B cell (primary cell): ENCODE measurements around the gene DUSP9. TPM values are rescaled to one million over a fixed set of nuclear protein-coding genes. Genes with fewer than 3 reads are reported as not detected.
A peak's percentile ranks its signal among the peaks of the same experiment; 100 is the strongest.

Experiments
- ATAC-seq: fragments of 200-7000 bp; cut with Tn5 transposase; one replicate; pipeline ENCODE4 v1.10.0; 2021; ENCODE audit warnings: low read depth, mild to moderate bottlenecking, moderate number of reproducible peaks, moderate library complexity
- CTCF ChIA-PET: fragments of 350-600 bp; sonication (Branson Sonifier 250); formaldehyde crosslinking; loops from one replicate; lab custom pipeline; 2021; ENCODE audit warnings: antibody characterized with exemption, inconsistent platforms; lab: Charles Lee
- POLR2A ChIA-PET: fragments of 350-600 bp; sonication (Branson Sonifier 250); formaldehyde crosslinking; loops from one replicate; lab custom pipeline; 2021; ENCODE audit warnings: antibody characterized with exemption; lab: Charles Lee
- DNase-seq: peaks from one replicate; pipeline ENCODE4 v3.0.0; 2013
- H2AFZ ChIP-seq: 2 replicates; pipeline ENCODE4 v1.6.1; 2012; ENCODE audit warnings: mild to moderate bottlenecking, low read depth, low read length; ENCODE audit not compliant: insufficient read depth, poor library complexity, severe bottlenecking
- H3K27ac ChIP-seq, 2 donors: 1 replicate in 1 of 2; 2 replicates in 1 of 2; pipeline ENCODE4 v1.5.1; 2012 to 2013; ENCODE audit warnings: low read length in 2 of 2, mild to moderate bottlenecking in 2 of 2, moderate library complexity in 1 of 2
- H3K27me3 ChIP-seq, 4 experiments: fragments of 200-600 bp in 1 of 4; sonication (generic) in 1 of 4; replicated peaks in 1 of 4; 1 replicate in 2 of 4; 2 replicates in 2 of 4; pipeline versions ENCODE4 v1.6.1 to v1.7.0; 2013 to 2016; ENCODE audit warnings: low read length in 3 of 4, mild to moderate bottlenecking in 2 of 4, mixed read lengths in 1 of 4, moderate library complexity in 1 of 4; ENCODE audit not compliant: insufficient read depth in 4 of 4, control insufficient read depth in 3 of 4; ENCODE audit errors: control extremely low read depth in 1 of 4
- H3K36me3 ChIP-seq, 2 experiments: replicated peaks in 1 of 2; 1 replicate in 1 of 2; 2 replicates in 1 of 2; pipeline versions ENCODE4 v1.6.1 to v1.7.1; 2013; ENCODE audit warnings: low read length in 1 of 2; ENCODE audit not compliant: insufficient read depth in 2 of 2, control insufficient read depth in 1 of 2; ENCODE audit errors: control extremely low read depth in 1 of 2, extremely low read depth in 1 of 2
- H3K4me1 ChIP-seq, 2 donors: fragments of 200-600 bp in 1 of 2; sonication (generic) in 1 of 2; 1 replicate in 1 of 2; 2 replicates in 1 of 2; pipeline versions ENCODE4 v1.5.1 to v1.6.1; 2013 to 2017; ENCODE audit warnings: low read length in 2 of 2; ENCODE audit not compliant: control insufficient read depth in 2 of 2, insufficient read depth in 2 of 2
- H3K4me2 ChIP-seq: replicated peaks from 2 replicates; pipeline ENCODE3; 2012; ENCODE audit warnings: mild to moderate bottlenecking, low read depth, low read length; ENCODE audit not compliant: poor library complexity, severe bottlenecking
- H3K4me3 ChIP-seq, 5 experiments: fragments of 200-600 bp in 1 of 5; sonication (generic) in 1 of 5; 1 replicate in 3 of 5; 2 replicates in 2 of 5; pipeline versions ENCODE4 v1.5.1 to v1.7.0; 2011 to 2016; ENCODE audit warnings: low read length in 4 of 5, mild to moderate bottlenecking in 4 of 5, low read depth in 2 of 5, control low read depth in 1 of 5, moderate library complexity in 1 of 5; ENCODE audit not compliant: insufficient read depth in 1 of 5; ENCODE audit errors: control extremely low read depth in 1 of 5, extremely low read depth in 1 of 5
- H3K79me2 ChIP-seq: fragments of 200-600 bp; sonication (generic); one replicate; pipeline ENCODE4 v1.6.0; 2016; ENCODE audit warnings: low read length; ENCODE audit not compliant: control insufficient read depth, insufficient read depth
- H3K9ac ChIP-seq: fragments of 200-600 bp; sonication (generic); 2 replicates; pipeline ENCODE4 v1.6.1; 2017; ENCODE audit warnings: mild to moderate bottlenecking, low read length, moderate library complexity
- H3K9me3 ChIP-seq, 3 donors: one replicate each; pipeline versions ENCODE4 v1.6.1 to v1.7.1; 2013; ENCODE audit warnings: low read length in 2 of 3; ENCODE audit not compliant: control insufficient read depth in 2 of 3, insufficient read depth in 1 of 3; ENCODE audit errors: control extremely low read depth in 1 of 3
- H4K20me1 ChIP-seq: 2 replicates; pipeline ENCODE4 v1.6.0; 2012; ENCODE audit warnings: mild to moderate bottlenecking, low read length; ENCODE audit not compliant: insufficient read depth, control insufficient read depth, poor library complexity, severe bottlenecking
- H3K27ac Mint-ChIP-seq: one replicate; pipeline ENCODE4 v1.8.0; 2021; ENCODE audit warnings: mixed read lengths
- H3K27me3 Mint-ChIP-seq: one replicate; pipeline ENCODE4 v1.8.0; 2021; ENCODE audit warnings: mixed read lengths
- H3K4me1 Mint-ChIP-seq: one replicate; pipeline ENCODE4 v1.8.0; 2021; ENCODE audit warnings: mixed read lengths
- H3K4me3 Mint-ChIP-seq: one replicate; pipeline ENCODE4 v1.8.0; 2021; ENCODE audit warnings: mixed read lengths
- H3K9me3 Mint-ChIP-seq: one replicate; pipeline ENCODE4 v1.8.0; 2022; ENCODE audit warnings: mixed read lengths; ENCODE audit not compliant: insufficient read depth
- EZH2 ChIP-seq: IDR thresholded peaks from 2 replicates; pipeline ENCODE4 v1.6.1; 2012; ENCODE audit warnings: borderline replicate concordance, low read depth, mild to moderate bottlenecking, moderate library complexity, low read length; ENCODE audit not compliant: insufficient read depth, poor library complexity, severe bottlenecking
- WGBS: methylation state at CpG from one replicate; pipeline ENCODE4 v1.1.5; 2013; ENCODE audit warnings: missing lambda C conversion rate; ENCODE audit not compliant: insufficient coverage; 5-methylcytosine and 5-hydroxymethylcytosine counted together
- intact Hi-C: fragments of 100-400 bp; cut with micrococcal nuclease; formaldehyde crosslinking; loops from one replicate; pipeline ENCODE4 v1.10.0; 2022
- polyA plus RNA-seq: library from polyadenylated mRNA; depleted of rRNA; stranded (reverse); fragments of >200 nt; gene quantifications from 2 replicates; pipeline ENCODE4 v1.2.3, GENCODE V29; 2012
- total RNA-seq, 2 donors: library from RNA; stranded (reverse); fragments of 120-200 nt in 1 of 2; gene quantifications; 1 replicate in 1 of 2; 2 replicates in 1 of 2; pipeline versions ENCODE4 v1.2.3 to v1.2.4, GENCODE V29; 2013 to 2022
- TF ChIP-seq, protein P1 (sequence below): fragments of 200-600 bp; IDR thresholded peaks from one replicate; pipeline ENCODE4 v1.8.0; 2022; ENCODE audit warnings: antibody characterized with exemption, mild to moderate bottlenecking

Gene DUSP9
- total and polyA plus RNA-seq, 2 donors (not counting 1 experiment from before 2014, with no cell fraction given) = not detected

GRCh38 chrX:153606503-153606902 is 40.5 kb upstream of the DUSP9 start:
- 98% methylated on average over 10 of the region's 23 CpGs for WGBS
- Histone ChIP-seq H2AFZ (no peak overlapping the region), H3K9me3 (no peaks in the 10 kb centered on the region), H3K36me3 (no peaks in the 10 kb centered on the region), H3K27me3 (peaks cover 0 to 2% (median 0%) of the 10 kb centered on the region in 4 experiments), H4K20me1 (no peaks in the 10 kb centered on the region), H3K27ac (no peak overlapping the region), H3K4me2 (no peak overlapping the region), H3K79me2 (no peaks in the 10 kb centered on the region), H3K4me1 (peaks cover 0 to 15% of the 10 kb centered on the region in 2 donors), H3K4me3 (no peak overlapping the region), H3K9ac (no peak overlapping the region)
- DNase-seq = no peak
- Mint-ChIP-seq H3K9me3 (no peaks in the 10 kb centered on the region), H3K27ac (no peak overlapping the region), H3K4me1 (peaks cover 11% of the 10 kb centered on the region), H3K4me3 (no peak overlapping the region), H3K27me3 (no peaks in the 10 kb centered on the region)
- ATAC-seq = no peak
- intact Hi-C loops = no loop called here
- ChIA-PET POLR2A (no interaction called here), CTCF (interaction anchor here (0.9 to 1.3 kb wide), 2 partner anchors 35 to 665 kb away, joined by 4 to 5 read pairs; no protein-coding TSS in a partner anchor)
- TF ChIP-seq EZH2 = no peak
- TF ChIP-seq, protein P1, sequence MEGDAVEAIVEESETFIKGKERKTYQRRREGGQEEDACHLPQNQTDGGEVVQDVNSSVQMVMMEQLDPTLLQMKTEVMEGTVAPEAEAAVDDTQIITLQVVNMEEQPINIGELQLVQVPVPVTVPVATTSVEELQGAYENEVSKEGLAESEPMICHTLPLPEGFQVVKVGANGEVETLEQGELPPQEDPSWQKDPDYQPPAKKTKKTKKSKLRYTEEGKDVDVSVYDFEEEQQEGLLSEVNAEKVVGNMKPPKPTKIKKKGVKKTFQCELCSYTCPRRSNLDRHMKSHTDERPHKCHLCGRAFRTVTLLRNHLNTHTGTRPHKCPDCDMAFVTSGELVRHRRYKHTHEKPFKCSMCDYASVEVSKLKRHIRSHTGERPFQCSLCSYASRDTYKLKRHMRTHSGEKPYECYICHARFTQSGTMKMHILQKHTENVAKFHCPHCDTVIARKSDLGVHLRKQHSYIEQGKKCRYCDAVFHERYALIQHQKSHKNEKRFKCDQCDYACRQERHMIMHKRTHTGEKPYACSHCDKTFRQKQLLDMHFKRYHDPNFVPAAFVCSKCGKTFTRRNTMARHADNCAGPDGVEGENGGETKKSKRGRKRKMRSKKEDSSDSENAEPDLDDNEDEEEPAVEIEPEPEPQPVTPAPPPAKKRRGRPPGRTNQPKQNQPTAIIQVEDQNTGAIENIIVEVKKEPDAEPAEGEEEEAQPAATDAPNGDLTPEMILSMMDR = no peak

GRCh38 chrX:153608376-153608775 is 38.6 kb upstream of the DUSP9 start:
- Histone ChIP-seq H3K79me2 (no peaks in the 10 kb centered on the region), H3K4me2 (no peak overlapping the region), H3K4me1 (peaks cover 0 to 15% of the 10 kb centered on the region in 2 donors), H3K36me3 (no peaks in the 10 kb centered on the region), H3K4me3 (no peak overlapping the region), H3K27ac (no peak overlapping the region), H3K9me3 (no peaks in the 10 kb centered on the region), H3K27me3 (peaks cover 0 to 5% (median 0%) of the 10 kb centered on the region in 4 experiments), H4K20me1 (no peaks in the 10 kb centered on the region), H2AFZ (no peak overlapping the region), H3K9ac (no peak overlapping the region)
- peak overlapping the region; percentile 9 for H3K4me3 Mint-ChIP-seq
- intact Hi-C loops = no loop called here
- no peak for DNase-seq
- CTCF ChIA-PET = no interaction called here
- ATAC-seq = no peak
- no peaks in the 10 kb centered on the region for H3K9me3 Mint-ChIP-seq
- no CpG with 5 or more reads among the region's 2 CpGs for WGBS
- no peak for TF ChIP-seq EZH2
- TF ChIP-seq, protein P1 = no peak
- H3K4me1 Mint-ChIP-seq = peaks cover 13% of the 10 kb centered on the region
- peaks cover 4% of the 10 kb centered on the region for H3K27me3 Mint-ChIP-seq
- no peak overlapping the region for H3K27ac Mint-ChIP-seq
- POLR2A ChIA-PET = no interaction called here
